HG02885 (cell line): Measurements from ENCODE around the gene ZFP64.
A peak's percentile ranks its signal among the peaks of the same experiment; 100 is the strongest.
"Not testable (repeated sequence)": the region's sequence is repeated elsewhere in the genome, so short reads cannot be mapped to it uniquely, and the experiment has no call there.

Experiments
- ATAC-seq: cut with Tn5 transposase; IDR thresholded peaks from one replicate; pipeline ENCODE4 v1.9.1; 2021; ENCODE audit warnings: mild to moderate bottlenecking; ENCODE audit not compliant: unreplicated experiment, poor library complexity

The ZFP64 gene

DNA sequence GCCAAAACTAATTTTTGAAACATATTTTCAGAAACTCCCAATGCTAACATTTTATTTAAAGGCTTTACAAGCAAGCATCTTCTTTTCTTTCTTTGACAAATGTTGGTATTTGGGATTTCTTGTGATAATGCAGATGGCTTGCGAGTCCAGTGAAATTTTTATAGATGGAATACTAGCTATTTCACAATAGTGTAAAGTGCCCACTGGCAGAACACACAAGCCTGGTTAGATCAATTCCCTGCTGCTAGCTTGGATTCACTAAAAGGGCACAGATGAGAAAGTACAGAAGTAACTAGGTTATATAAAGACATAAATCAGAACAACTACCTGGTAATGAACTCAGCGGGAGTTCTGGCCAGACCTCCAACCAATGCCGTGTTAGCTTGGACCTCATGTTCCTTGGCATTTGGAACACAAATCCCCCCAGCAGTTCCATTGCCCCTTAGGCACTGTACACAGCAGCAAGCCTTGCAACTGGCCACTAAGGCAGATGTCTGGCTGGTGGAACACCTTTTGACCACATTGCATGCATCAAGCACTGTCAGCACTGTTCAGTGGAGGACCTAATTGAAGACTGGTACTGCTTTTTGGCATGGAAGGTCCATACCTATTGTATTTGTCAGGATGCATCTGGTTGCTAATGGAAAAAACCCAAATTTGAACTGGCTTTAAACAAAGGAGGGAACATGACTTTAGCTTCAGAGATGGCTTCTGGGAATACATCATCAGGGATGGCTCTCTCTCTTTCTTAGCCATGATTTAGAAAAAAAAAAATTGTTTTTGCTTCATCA lies 15.6 kb upstream of the ZFP64 start:
- ATAC-seq, result no peak

DNA sequence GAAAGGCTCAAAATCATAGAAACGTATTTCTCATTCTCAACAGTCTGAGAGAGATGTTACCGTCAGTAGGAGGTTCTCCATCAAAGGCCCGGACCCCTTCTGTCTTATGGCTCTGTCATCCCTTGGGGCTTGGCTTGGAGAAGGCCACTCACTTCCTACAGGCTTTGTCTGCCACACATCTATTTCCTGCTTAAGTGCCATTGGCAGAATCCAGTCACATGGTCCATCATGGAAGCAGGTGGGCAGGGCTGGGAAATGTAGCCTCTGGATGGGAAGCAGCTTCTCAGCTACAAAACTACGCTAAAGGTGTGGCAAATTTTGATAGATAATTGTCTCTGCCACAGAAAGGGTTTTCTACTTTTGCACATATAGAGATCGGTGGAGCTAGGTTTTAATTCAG lies 12.6 kb upstream of the ZFP64 start:
- ATAC-seq, result no peak

DNA sequence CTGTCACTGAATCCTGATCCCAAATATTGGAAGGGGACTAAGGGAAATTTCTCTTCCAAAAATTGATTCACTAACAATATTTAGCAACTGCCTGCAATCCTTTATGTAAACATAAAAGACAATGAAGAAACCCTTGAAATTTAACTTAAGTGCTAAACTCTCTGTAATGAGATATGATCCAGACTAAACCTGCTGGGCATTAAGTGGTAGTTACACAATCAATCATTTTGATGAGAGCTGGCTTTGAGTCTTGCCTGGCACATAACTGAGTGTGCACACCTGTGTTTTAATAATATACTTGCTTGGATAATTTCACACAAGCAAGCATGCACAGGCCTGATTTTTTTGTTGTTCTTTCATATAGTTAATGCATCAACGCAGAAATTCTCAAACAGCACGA lies 9.8 kb upstream of the ZFP64 start:
- ATAC-seq, result no peak

DNA sequence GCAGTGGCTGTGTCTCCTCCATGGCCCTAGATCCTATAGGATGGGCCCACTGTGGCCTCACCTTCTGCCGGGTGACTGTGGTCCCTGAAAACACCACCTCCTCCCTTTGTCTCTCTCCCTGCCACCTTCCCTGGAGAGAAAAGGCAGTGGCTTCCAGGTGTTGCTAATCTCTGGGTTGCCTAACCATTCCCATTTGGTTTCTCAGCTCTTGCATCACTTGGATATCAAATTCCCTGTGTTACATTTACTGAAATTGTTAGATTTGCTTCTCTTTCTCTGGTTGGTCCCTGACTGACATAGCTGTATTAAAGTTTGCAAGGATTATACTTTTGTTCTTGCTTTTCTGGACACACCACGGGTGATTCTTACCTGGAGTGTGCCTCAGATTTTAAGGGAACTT lies 9.3 kb upstream of the ZFP64 start:
- ATAC-seq, result no peak

DNA sequence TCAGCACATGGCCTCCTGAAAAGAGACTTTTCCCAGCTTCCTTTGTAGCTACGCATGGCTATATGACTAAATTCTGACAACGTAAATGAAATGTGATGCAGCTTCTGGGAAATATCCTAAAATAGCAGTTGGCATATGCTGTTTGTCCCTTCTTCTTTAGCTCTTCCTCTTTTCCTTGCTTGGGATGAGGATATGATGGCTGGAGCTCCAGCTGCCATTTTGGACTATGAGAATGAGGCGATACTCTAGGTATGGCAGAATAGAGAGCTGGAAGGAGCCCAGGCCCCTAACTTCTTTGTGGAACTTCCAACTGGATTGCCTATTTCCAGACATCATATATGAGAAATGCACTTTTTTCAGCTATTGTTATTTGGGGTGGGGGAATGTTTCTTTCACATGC lies 5.3 kb upstream of the ZFP64 start:
- ATAC-seq, result no peak

DNA sequence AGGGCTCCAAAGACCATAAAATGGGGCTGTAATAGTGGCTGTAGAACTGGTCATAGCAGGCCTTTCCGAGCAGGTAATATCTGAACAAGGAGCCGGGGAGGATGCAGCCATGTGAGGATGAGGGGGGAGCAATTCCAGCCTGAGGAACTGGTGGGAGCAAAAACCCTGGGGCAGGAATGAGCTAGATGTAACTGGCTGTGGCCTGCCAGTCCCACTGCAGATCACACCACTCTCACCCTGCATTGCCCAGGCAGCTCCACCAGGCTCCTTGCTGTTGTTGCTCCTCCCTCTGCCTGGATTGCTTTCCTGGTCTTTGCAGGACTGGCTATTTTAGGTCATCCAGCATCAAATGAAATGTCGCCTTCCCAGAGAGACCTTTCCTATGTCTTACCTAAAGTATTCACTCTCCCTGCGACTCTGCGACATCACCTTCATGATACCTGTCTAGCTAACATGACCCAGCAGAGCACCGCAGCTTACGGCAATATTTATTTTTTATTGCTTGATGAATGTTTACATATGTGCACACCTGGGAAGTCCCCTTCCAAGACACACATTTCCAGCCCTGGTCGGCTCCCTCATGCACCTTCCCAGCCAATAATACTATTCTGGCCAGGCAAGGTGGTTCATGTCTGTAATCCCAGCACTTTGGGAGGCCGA lies 2.4 kb upstream of the ZFP64 start:
- no peak for ATAC-seq

DNA sequence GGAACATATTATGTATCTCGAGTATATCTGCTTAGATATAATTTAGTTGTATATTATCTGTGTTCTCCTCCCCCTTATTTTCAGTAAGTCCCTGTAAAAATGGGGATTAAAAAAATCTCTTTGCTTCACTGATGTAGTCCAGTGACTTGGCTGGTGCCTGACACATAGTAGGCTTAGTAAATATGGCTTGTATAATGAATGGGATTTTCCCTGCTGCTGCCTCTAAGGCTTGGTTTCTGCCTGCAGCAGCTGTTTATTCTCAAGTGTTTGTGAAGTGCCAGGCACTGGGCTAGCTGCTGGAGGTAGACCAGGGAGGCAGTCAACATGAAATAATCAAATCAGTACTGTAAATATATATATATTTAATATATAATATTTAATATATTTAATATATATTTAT lies 1.6 kb upstream of the ZFP64 start:
- no peak for ATAC-seq

DNA sequence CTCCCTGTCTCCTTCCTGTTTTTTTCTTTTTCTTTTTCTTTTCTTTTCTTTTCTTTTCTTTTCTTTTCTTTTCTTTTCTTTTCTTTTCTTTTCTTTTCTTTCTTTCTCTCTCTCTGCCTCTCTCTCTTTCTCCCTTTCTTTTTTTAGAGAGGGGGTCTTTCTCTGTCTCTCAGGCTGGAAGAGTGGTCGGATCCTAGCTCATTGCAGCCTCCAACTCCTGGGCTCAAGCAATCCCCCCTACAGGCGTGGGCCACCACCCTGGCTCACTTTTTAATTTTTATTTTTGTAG lies 1.1 kb upstream of the ZFP64 start:
- ATAC-seq, result not testable (repeated sequence)

DNA sequence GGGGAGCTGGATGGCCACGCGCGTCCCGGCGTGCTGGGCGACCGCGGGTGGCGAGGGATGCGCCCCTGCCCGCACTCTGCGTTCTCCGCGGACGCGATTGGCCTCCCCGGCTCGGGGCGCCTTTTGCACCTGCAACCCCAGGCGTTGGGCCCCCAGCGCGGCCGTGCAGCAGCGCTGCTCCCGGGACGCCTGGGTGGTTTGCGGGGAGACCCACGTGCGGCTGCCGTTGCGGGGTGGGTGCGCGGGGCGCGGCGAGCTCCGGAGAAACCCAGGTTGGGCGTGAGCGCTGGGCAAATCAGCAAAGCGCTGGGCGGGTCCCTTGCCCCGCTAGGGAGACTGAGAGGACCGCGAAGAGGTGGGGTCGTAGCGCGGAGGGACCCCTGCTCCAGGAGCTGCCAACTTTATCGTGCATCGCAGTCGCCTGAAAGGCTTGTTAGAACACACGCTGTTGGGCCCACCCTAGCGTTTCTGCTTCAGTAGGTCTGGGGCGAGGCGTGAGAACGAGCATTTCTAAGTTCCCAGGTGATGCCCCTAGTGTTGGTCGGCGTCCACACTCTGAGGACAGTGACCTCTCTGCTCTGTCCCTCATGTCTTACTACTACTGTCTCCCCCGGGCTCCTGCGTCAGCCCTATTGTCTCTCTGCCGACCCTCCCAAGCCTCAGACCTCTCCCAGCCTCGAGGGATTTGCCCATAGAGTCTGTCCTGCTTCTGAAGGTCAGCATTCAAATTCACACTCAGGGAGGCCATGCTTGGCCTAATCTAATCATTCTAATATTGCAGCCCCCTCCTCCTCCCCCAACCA lies 538 bp upstream of the ZFP64 start:
- peak; percentile 57 for ATAC-seq

DNA sequence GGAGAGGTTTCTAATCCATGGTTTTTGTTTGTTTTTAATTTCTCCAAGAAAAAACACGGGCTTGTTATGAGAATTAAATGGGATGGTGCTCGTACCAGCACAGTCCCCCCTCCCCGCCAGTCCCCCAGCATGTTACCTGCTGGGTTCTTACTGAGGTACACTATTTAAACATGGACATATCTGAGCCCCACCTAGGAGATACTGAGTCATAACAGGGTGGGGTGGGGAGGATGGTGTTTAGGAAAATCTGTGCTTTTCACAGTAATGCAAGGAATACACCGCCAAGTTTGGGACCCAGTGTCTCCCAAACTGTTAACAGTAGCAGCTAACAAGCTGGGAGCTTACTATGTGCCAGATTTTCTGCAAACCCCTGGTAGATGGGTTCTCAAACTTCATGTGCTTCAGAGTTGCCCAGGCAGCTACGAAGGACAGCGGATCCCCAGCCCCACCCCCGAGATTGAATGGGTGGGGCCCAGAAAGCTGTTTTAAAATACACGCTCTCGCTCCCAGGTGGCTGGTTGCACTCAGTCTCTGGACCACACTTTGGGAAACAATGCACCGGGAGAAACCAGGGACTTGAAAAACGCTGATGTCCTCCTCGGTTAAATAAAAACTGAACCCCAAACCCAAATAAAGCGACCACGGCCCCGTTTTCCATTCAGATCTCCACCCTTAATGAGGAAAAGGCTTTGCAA lies 995 bp downstream of the ZFP64 start:
- ATAC-seq, result peak; percentile 47

DNA sequence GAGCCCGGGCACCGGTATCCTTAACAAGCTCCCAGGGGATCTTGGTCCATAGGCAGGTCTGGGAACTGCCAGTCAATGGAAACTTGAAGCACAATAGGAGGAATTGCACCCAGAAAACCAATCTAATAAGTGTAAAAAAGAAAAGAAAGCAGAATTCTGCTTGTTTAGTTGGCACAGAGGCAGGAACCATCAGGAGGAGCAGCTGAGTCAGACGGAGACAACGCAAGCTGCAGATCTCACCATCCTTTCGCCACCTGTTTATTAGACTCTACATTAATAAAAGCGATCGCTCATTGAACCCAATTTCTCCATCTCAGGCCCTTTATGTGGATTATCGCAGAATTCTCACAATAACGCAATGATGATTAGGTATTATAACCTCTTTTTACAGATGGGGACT lies 9.8 kb downstream of the ZFP64 start:
- ATAC-seq, result no peak

DNA sequence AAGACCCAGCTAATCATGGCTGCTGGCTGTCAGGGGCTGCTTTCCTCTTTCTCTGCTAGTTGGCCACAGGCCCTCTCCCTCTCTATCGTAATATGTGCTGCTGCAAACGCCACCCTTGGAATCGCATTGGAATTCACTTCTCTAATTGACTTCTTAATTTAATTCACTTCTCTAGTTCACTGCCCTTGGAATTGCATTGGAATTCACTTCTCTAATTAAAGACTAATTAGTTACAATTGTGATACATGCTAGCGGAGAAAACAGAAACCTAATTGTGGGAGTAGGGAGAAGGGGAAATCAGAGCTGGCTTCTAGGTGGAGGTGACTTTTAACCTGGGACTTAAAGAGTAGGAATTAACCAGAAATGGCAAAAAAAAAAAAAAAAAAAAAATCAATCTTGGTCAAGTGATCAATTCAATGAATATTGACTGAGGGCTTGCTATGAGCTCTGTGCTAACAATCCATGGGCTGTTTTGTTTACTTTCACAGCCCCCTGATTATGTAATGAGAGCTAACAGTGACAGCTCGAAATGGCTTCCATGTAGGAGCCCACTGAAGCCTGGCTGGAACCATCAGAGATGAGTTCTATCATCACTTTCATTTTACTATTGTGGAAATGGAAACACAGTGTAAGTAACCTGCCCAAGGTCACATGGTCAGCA lies 11.3 kb downstream of the ZFP64 start:
- no peak for ATAC-seq

DNA sequence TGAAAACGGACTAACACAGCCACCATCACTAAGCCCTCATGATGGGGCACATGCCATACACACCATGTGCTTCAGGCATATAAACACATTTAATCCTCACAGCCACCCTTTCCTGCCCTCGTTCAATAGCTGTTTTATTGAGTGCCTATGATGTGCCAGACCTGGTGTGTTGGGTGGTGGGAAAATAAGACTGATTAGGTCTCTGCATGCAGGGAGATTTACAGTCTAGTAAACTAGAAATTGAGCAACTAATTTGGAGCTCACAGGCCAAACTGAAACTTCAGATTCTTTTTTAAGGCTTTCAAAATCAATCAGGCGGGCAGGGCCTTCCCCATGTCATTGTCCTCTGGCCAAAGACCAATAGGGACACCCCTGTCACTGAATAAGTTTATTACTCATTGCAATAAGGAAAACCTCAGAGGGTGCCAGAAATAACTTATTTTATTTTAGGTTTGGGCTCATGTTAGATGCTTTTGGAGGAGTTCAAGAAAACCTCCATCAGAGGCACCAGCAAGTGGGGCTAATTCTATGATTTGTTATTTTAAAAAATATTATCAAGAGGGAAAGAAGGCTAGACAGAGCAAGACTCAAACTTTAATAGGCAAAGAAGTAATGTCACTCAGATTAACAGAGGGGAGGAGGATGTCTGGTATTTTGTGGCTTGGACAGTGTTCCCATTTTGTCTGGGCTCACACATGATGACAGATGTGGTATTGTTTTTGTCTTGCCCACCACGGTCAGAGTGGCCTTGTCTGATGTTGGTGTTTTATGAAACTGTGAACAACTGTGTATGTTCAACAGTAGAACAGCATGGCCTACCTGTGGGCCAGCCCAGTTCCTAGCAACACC lies 12.0 kb downstream of the ZFP64 start:
- peak; percentile 91 for ATAC-seq

DNA sequence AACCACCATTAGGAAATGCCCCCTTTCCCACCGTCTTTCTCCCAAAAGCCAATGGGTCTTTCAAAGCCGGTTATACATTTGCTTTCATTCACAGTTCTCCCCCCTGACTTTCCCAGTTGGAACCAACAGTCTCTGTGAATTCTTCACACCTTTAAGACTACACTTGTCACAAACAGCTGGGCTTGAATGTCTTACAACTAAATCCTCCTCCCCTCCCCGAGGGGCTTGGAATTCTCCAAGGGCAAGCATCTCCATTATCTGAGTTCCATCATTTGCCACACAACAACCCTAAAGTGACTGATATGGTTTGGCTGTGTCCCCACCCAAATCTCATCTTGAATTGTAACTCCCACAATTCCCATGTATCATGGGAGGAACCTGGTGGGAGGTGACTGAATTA lies 12.9 kb downstream of the ZFP64 start:
- no peak for ATAC-seq

DNA sequence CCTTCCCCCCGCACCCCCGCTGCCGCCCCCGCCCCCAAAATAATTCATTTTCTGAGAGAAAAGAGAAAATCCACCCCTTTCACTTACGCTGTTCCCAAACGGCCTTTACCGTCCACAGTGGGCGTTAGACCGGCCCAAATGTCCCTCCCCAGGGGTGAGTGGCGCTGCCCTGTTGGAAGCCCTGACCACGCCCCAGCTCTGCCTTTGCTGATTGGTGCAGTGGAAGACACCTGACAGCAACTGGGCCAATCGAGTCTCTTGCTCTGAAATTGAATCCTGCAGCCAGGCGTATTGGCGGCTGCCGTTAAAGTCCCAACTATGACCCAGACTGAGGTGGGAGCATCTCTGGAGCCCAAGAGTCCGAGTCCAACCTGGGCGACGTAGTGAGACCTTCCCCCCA lies 15.7 kb downstream of the ZFP64 start:
- no peak for ATAC-seq

DNA sequence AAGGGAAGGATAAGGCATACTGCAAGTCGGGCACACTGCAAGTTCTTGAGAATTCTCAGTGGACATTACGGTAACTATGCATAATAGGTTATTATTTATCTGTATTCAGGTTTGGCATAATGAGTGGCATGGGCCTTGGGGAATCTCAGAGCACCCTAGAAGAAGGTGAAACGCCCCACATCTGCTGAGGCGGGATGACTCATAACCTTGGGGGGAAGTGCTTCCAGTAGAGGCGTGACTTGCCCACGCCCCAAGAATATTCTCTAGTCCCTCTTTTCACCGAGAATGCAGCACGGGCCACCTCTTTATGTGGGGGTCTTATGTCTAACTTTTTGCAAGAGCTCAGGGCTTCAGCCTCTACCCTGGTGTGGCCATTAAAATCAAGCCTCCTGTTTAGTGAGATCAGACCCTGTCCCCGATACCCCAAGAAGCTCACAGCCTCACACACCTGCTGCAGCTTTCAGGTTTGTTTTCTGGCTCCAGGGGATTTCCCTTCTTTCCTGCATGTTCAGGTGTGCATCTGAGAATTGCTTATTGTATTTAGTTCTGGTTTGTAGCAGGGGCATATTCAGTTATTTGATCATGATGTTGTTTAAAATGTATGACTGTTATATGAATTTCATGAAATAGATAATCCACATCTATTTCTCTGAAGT lies 19.1 kb downstream of the ZFP64 start:
- peak; percentile 92 for ATAC-seq

DNA sequence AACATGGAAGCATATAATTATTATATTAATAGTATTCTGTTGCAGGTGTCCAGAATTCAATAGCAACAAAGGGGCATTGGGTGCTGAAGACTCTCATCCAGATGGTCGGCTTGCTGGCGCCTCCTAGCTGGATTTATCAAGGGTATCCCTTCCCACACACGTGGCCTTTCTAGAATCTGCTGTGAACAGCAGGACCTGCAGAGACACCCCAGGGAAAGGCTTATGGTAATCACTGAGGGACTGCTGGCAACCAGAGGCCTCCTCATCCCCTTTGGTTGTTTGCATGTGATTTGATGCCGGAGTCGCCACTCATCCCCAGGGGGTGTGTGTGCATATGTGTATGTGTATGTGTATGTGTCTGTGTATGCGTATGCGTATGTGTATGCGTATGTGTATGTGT lies 20.6 kb downstream of the ZFP64 start:
- ATAC-seq, result no peak

DNA sequence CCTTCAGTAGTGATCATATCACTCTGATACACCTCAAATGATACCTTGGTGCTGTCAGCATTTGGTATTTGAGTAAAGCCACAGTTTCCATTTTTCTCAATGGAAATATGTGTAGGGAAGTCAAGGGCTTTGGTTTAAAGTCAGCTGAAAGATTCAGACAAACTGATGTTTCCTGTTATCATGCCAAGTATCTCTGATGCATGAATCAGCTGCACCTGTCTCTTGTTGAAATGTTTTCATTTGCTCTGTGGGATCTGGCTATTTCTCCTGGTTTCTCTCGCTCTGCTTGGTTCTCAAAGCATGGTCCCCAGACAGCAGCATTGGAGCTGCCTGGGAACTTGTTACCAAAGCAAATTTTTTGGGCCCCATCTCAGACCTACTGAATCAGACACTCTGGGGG lies 23.5 kb downstream of the ZFP64 start:
- ATAC-seq, result no peak

DNA sequence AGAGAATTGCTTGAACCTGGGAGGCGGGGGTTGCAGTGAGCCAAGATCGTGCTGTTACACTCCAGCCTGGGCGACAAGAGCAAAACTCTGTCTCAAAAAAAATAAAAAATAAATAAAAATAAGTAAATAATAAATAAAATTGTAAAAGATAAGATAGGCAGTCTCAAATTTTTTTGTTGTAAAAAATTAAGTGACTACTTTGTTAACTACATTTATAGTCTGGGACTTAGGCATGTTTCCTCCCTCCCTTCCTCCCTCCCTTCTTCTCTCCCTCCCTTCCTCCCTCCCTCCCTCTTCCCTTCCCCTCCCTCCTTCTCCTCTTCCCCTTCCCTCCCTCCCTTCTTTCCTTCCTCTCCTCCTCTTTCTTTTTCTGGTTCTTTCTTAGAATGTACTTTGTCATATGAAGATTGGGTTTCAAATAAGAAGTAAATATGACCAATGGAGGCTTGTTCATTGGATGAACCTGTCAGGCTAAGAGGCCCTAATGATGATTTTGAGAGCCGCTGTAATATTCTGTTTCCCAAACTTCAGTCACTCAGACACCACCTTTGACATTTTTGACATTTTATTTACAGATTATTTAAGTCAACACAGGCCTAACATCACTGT lies 24.2 kb downstream of the ZFP64 start:
- no peak for ATAC-seq
